ENCODE data around the gene CLPTM1. TPM values are rescaled to one million over a fixed set of nuclear protein-coding genes. Genes with fewer than 3 reads are reported as not detected.

The CLPTM1 gene
- polyA plus RNA-seq, 3 donors from 2014 or later: 20.8 to 33.1 (median 21.2) TPM

DNA sequence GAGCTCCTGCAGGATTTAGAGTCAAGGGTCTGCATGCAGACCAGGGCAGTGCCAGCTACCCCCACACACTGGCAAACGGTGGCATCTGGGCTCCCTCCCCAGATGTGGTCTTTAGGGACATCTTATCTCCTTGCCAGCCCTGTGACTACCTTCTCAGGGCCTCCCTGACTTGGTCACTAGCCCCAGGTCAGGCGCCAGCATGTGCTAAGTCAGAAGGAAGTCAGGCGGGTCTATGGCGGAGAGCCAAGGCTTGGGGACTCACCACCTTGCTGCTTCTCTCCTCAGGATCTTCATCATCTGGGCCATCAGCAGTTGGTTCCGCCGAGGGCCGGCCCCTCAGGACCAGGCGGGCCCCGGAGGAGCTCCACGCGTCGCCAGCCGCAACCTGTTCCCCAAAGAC is 17.6 kb downstream of the CLPTM1 start:
- Mint-ChIP-seq H3K27ac (no peak overlapping the region), H3K4me1 (peaks cover 3 to 5% of the 10 kb centered on the region in 2 donors), H3K4me3 (no peak overlapping the region), H3K27me3 (ENCODE audit: low read depth in 3 of 3) (peaks cover 0 to 4% (median 0%) of the 10 kb centered on the region in 3 donors), H3K36me3 (peaks cover 0 to 22% (median 3%) of the 10 kb centered on the region in 3 donors), H3K9me3 (no peaks in the 10 kb centered on the region)
- DNase-seq: no peak

DNA sequence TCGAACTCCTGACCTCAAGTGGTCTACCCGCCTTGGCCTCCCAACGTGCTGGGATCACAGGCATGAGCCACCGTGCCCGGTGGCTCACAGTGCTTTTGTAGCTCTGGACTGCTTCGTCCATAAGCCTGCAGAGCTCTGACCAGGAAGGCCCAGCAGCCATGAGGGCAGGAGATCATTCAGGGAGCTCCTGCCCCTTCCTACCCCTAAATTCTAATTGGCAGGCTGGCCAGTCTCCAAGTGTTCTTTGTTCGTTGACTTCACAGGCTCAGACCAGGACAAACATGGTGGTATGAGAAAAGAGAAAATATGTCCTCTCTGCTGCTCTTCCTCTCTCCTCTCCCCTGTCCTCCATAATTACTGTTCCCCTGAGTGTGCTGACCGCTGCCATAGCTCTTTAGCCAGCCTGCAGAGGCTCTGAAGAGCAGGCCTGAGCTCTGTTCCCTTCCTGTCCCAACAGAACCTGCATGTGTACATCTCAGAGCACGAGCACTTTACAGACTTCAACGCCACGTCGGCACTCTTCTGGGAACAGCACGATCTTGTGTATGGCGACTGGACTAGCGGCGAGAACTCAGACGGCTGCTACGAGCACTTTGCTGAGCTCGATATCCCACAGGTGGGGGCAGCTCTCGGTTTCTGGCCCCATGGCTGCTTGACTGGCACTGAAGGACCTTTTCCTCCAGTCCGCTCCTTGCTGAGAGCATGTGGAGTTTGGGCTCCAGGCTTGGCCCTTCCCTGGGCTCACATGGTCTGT is 19.0 kb downstream of the CLPTM1 start:
- no peak for DNase-seq
- H3K27me3 Mint-ChIP-seq (ENCODE audit: low read depth in 3 of 3): peaks cover 0 to 4% (median 0%) of the 10 kb centered on the region in 3 donors
- no peak overlapping the region for H3K4me3 Mint-ChIP-seq
- H3K9me3 Mint-ChIP-seq: no peaks in the 10 kb centered on the region
- H3K27ac Mint-ChIP-seq: peak overlapping the region in 1 of 6 donors; percentile 60
- peaks cover 0 to 1% of the 10 kb centered on the region in 2 donors for H3K4me1 Mint-ChIP-seq
- peaks cover 0 to 23% (median under 1%) of the 10 kb centered on the region in 3 donors for H3K36me3 Mint-ChIP-seq

DNA sequence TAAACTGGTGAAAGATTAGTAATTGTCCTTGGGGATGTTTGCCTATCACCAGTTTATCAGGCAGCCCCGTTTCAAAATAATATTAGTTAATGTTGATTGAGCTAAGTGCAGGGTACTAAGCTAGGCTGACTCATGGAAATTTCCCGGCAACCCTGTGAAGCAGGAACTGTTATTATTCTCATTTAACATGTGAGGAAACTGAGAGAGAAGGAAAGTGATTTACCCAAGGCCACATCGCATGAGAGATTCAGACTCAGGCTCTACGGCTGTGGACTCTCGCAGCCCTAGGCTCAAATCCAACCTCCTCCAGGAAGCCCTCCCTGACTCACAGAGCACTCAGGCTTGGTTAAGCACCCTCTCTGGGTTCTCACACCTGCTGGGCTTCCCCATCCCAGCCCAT is 19.7 kb downstream of the CLPTM1 start:
- peaks cover 0 to 28% (median 4%) of the 10 kb centered on the region in 3 donors for H3K36me3 Mint-ChIP-seq
- no peak overlapping the region for H3K4me3 Mint-ChIP-seq
- DNase-seq: no peak
- H3K27ac Mint-ChIP-seq: no peak overlapping the region
- H3K9me3 Mint-ChIP-seq: no peaks in the 10 kb centered on the region
- H3K4me1 Mint-ChIP-seq: peaks cover 0 to 1% of the 10 kb centered on the region in 2 donors
- H3K27me3 Mint-ChIP-seq (ENCODE audit: low read depth in 3 of 3): peaks cover 0 to 4% (median 0%) of the 10 kb centered on the region in 3 donors

DNA sequence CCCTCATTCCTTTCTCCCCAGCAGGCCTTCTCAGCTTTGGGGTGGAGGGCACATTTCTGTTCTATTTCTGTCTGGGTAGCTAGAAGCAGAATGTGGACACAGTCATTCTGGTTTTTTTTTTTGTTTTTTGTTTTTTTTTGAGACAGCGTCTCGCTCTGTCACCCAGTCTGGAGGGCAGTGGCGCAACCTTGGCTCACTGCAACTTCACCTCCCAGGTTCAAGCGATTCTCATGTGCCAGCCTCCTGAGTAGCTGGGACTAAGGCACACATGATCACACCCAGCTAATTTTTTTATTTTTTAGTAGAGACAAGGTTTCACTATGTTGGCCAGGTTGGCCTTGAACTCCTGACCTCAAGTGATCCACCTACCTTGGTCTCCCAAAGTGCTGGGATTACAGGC is 20.3 kb downstream of the CLPTM1 start:
- DNase-seq: no peak
- Mint-ChIP-seq H3K27me3 (ENCODE audit: low read depth in 3 of 3) (peaks cover 0 to 4% (median 0%) of the 10 kb centered on the region in 3 donors), H3K4me1 (peaks cover 0 to 1% of the 10 kb centered on the region in 2 donors)

DNA sequence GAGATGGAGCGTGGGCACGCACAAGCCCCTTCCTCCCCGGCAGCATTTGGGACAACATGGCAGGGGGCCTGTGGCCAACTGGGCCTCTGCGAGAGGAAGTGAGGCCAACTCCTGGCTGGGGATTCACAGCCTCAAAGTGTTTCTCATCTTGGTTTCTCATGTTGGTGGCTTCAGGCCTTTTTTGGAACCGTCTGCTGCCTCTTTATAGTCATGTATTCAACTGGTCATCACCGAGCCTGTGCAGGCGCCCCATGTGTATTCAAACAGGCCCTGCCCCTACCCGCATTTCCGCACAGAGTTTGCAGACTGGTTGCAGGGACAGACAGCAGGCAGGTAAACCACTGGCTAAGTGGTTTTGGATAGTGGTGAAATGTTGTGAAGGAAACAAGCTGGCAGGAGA is 28.8 kb downstream of the CLPTM1 start:
- Mint-ChIP-seq H3K4me1 (peaks cover 6 to 21% of the 10 kb centered on the region in 2 donors), H3K36me3 (peaks cover 4 to 11% (median 11%) of the 10 kb centered on the region in 3 donors), H3K4me3 (peak overlapping the region; percentile 31 to 82 (median 78)), H3K27me3 (ENCODE audit: low read depth in 3 of 3) (peaks cover 0 to 5% (median 2%) of the 10 kb centered on the region in 3 donors), H3K27ac (peak overlapping the region; percentile 88 to 98 (median 93)), H3K9me3 (no peaks in the 10 kb centered on the region)
- DNase-seq: peak; percentile 47 to 59 (median 56)

More for the DNA sequence above, 20.3 kb downstream of the CLPTM1 start:
- Mint-ChIP-seq H3K4me3 (no peak overlapping the region), H3K36me3 (peaks cover 0 to 28% (median 4%) of the 10 kb centered on the region in 3 donors), H3K9me3 (no peaks in the 10 kb centered on the region), H3K27ac (no peak overlapping the region)

DNA sequence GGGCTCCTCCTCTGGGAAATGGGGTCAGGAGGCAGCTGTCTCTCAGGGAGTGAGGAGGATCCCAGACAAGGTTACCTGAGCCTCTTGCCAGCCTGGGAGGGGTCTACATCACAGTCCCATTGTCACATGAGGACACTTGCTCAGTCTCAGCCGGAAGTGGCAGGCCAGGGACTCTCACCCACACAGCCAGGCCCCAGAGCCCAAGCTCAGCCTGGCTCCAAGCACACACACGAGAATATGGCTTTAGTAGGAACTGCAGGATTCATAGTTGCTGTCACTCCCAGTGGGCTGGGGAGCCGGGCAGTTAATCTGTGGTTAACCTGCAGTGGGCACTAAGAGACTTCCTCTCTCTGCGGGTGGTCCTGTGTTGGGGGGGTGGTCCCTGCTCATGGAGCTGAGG is 30.3 kb downstream of the CLPTM1 start:
- peaks cover 0 to 7% (median 2%) of the 10 kb centered on the region in 3 donors for H3K27me3 Mint-ChIP-seq (ENCODE audit: low read depth in 3 of 3)
- H3K4me3 Mint-ChIP-seq: no peak overlapping the region

DNA sequence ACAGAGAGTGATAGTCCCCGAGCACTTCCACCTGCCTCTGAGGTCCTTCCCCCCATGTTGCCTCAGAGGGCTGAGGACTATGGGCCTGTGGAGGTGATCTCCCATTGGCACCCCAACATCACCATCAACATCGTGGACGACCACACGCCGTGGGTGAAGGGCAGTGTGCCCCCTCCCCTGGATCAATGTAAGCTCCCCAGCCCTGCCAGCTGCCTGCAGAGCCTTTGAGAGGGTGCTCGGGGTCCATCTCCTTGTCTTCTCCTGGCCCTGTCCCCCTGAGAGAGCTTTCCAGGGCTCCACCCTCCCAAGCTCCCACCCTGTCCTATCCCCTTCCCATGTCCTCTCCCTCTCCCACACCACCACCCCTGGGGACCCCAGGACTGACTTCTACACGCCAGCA is 31.2 kb downstream of the CLPTM1 start:
- Mint-ChIP-seq H3K27ac (peak overlapping the region in 2 of 6 donors; percentile 84 to 95), H3K9me3 (no peaks in the 10 kb centered on the region), H3K27me3 (ENCODE audit: low read depth in 3 of 3) (peaks cover 0 to 7% (median 2%) of the 10 kb centered on the region in 3 donors), H3K4me1 (peaks cover 8 to 21% of the 10 kb centered on the region in 2 donors), H3K4me3 (no peak overlapping the region), H3K36me3 (peaks cover 0 to 11% (median 8%) of the 10 kb centered on the region in 3 donors)
- no peak for DNase-seq

More for the DNA sequence above, 30.3 kb downstream of the CLPTM1 start:
- peaks cover 0 to 11% (median 8%) of the 10 kb centered on the region in 3 donors for H3K36me3 Mint-ChIP-seq
- H3K27ac Mint-ChIP-seq: peak overlapping the region in 5 of 6 donors; percentile 71 to 98 (median 94)
- peaks cover 8 to 21% of the 10 kb centered on the region in 2 donors for H3K4me1 Mint-ChIP-seq
- no peaks in the 10 kb centered on the region for H3K9me3 Mint-ChIP-seq
- DNase-seq: no peak

DNA sequence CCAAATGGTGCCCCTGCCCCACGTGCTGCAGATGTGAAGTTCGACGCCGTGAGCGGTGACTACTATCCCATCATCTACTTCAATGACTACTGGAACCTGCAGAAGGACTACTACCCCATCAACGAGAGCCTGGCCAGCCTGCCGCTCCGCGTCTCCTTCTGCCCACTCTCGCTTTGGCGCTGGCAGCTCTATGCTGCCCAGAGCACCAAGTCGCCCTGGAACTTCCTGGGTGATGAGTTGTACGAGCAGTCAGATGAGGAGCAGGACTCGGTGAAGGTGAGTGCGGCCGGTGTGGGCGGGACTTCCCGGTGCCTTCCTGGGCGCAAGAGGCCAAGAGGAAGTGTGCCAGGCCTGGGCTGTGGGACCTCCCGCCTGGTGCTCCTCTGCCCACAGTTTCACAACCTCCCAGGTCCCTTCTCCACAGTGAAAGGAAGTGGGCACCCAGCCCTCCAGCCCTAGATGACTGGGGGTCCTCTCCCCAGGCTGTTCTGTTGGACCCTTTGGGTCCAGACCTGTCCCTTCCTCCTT is 32.0 kb downstream of the CLPTM1 start:
- H3K4me1 Mint-ChIP-seq: peaks cover 8 to 21% of the 10 kb centered on the region in 2 donors
- DNase-seq: no peak
- H3K27me3 Mint-ChIP-seq (ENCODE audit: low read depth in 3 of 3): peaks cover 0 to 7% (median 2%) of the 10 kb centered on the region in 3 donors
- H3K9me3 Mint-ChIP-seq: no peaks in the 10 kb centered on the region
- peak overlapping the region in 2 of 6 donors; percentile 24 to 42 for H3K27ac Mint-ChIP-seq
- peaks cover 0 to 11% (median 11%) of the 10 kb centered on the region in 3 donors for H3K36me3 Mint-ChIP-seq
- H3K4me3 Mint-ChIP-seq: no peak overlapping the region

DNA sequence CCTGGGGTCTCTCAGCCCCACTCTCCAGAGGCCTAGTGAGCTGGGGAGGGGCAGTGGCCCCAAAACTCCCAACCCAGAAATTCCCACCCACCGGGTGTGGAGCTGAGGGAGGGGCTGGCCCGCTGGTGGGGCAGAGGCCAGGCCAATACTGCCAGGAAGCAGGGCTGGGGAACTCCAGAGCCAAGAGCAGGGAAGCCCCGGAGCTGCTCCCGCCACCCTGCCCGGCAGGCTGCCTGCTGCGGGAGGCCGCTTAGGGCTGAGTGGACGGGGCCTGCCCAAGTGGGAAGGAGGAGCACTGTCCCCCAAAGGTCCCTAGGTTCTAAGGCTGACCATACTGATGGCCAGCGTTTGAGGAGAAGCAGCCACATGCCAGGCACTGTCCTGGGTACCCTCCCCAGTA is 33.1 kb downstream of the CLPTM1 start:
- Mint-ChIP-seq H3K36me3 (peaks cover 0 to 11% (median 11%) of the 10 kb centered on the region in 3 donors), H3K27ac (no peak overlapping the region), H3K4me3 (no peak overlapping the region), H3K4me1 (peaks cover 8 to 21% of the 10 kb centered on the region in 2 donors), H3K9me3 (no peaks in the 10 kb centered on the region), H3K27me3 (ENCODE audit: low read depth in 3 of 3) (peaks cover 0 to 7% (median 2%) of the 10 kb centered on the region in 3 donors)
- no peak for DNase-seq

DNA sequence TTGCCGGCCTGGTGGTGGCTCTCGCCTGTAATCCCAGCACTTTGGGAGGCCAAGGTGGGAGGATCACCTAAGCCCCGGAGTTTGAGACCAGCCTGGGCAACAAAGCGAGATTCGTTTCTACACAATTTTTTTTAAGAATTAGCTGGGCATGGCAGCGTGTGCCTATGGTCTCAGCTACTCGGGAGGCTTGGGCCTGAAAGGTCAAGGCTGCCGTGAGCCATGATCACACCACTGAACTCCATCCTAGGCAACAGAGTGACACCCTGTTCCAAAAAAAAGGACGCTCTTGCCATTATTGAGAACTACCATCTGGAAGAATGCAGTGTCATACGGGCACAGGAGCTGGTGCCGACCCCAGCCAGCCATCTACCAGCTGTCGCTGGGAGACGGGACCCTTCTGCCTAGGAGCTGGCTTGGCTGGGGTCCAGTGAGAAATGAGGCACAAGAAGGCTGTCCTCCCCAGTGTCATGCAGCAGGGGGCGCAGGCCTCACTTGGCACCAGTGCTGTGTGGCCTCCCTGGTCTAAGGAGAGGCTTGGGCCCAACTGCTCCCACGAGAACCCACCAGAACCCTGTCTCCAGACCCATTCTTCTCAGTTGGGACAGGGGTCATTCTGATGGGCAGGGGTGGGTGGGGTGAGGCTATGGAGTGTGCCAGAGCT is 33.8 kb downstream of the CLPTM1 start:
- Mint-ChIP-seq H3K27ac (peak overlapping the region in 4 of 6 donors; percentile 4 to 75 (median 26)), H3K4me3 (no peak overlapping the region), H3K36me3 (peaks cover 0 to 11% (median 10%) of the 10 kb centered on the region in 3 donors), H3K27me3 (ENCODE audit: low read depth in 3 of 3) (peaks cover 0 to 9% (median 2%) of the 10 kb centered on the region in 3 donors), H3K9me3 (no peaks in the 10 kb centered on the region), H3K4me1 (peaks cover 7 to 19% of the 10 kb centered on the region in 2 donors)
- peak; percentile 41 to 58 (median 42) for DNase-seq

DNA sequence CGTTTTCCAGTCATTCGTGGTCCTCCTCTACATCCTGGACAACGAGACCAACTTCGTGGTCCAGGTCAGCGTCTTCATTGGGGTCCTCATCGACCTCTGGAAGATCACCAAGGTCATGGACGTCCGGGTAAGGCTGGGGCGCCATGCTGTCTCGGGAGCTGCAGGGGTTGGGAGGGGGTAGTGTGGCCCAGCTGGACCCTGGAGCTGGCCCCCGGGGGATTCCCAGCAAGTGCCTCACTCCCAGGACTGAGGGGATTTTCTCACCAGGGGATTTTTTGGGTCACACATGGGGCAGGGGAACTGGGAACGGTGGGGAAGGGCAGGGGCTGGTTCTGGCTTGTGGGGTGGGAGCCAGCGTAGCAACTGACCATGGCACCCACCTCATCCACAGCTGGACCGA is 35.3 kb downstream of the CLPTM1 start:
- H3K36me3 Mint-ChIP-seq: peaks cover 0 to 8% (median 6%) of the 10 kb centered on the region in 3 donors
- no peaks in the 10 kb centered on the region for H3K9me3 Mint-ChIP-seq
- H3K4me1 Mint-ChIP-seq: peaks cover 1 to 7% of the 10 kb centered on the region in 2 donors
- H3K27ac Mint-ChIP-seq: no peak overlapping the region
- no peak for DNase-seq
- peaks cover 0 to 10% (median 3%) of the 10 kb centered on the region in 3 donors for H3K27me3 Mint-ChIP-seq (ENCODE audit: low read depth in 3 of 3)
- no peak overlapping the region for H3K4me3 Mint-ChIP-seq

DNA sequence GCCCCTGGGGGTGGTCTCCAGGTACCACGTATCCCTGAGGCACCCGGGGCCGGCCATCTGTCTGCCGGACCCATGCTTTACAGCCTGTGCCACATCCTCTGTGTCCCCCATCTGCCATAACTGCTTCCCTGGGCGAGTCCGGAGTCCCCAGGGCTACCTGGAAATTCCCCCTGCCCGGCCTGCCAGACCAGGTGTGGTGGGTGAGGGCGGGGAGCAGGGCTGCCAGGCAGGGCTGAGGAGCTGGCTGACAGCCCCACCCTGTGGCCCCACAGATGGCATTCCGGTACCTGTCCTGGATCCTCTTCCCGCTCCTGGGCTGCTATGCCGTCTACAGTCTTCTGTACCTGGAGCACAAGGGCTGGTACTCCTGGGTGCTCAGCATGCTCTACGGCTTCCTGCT is 35.8 kb downstream of the CLPTM1 start:
- DNase-seq: no peak

DNA sequence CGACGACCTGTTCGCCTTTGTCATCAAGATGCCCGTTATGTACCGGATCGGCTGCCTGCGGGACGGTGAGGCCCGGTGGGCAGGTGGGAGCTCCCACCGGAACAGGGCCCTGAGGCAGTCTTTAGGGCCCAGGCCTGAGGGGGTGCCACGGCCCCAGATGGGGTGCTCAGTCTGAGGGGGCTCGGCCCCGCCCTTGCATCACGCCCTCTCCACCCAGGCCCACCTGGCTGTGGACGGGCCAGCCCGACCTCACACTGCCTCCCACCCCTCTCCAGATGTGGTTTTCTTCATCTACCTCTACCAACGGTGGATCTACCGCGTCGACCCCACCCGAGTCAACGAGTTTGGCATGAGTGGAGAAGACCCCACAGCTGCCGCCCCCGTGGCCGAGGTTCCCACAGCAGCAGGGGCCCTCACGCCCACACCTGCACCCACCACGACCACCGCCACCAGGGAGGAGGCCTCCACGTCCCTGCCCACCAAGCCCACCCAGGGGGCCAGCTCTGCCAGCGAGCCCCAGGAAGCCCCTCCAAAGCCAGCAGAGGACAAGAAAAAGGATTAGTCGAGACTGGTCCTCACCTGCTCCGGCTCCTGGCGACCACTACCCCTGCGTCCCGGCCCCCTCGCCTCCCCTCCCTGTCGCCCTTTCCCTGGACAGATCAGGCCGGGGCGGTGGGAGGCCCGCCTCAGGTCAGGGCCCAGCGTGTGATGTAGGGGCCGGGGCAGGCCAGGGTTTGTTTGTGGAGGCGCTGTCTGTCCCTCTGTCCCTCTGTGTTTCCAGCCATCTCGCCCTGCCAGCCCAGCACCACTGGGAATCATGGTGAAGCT is 37.4 kb downstream of the CLPTM1 start:
- H3K27ac Mint-ChIP-seq: no peak overlapping the region
- peaks cover 0 to 10% (median 3%) of the 10 kb centered on the region in 3 donors for H3K27me3 Mint-ChIP-seq (ENCODE audit: low read depth in 3 of 3)
- H3K9me3 Mint-ChIP-seq: no peaks in the 10 kb centered on the region
- no peak for DNase-seq
- peaks cover 0 to 8% (median 0%) of the 10 kb centered on the region in 3 donors for H3K36me3 Mint-ChIP-seq
- peaks cover 0 to 1% of the 10 kb centered on the region in 2 donors for H3K4me1 Mint-ChIP-seq
- no peak overlapping the region for H3K4me3 Mint-ChIP-seq

More for the DNA sequence above, 35.8 kb downstream of the CLPTM1 start:
- H3K27ac Mint-ChIP-seq: no peak overlapping the region
- peaks cover 0 to 10% (median 3%) of the 10 kb centered on the region in 3 donors for H3K27me3 Mint-ChIP-seq (ENCODE audit: low read depth in 3 of 3)
- peaks cover 0 to 8% (median 2%) of the 10 kb centered on the region in 3 donors for H3K36me3 Mint-ChIP-seq
- no peak overlapping the region for H3K4me3 Mint-ChIP-seq
- peaks cover 1 to 2% of the 10 kb centered on the region in 2 donors for H3K4me1 Mint-ChIP-seq
- no peaks in the 10 kb centered on the region for H3K9me3 Mint-ChIP-seq

Data from immature natural killer cell (primary cell).